ENCODE measurements around the gene MRAS.

MRAS gene

GRCh38 chr3:138344754-138345153 is 3.6 kb upstream of the MRAS start:
- no peak for FAIRE-seq

- no peak for FAIRE-seq
These were observed 668 bp downstream of the MRAS start for GRCh38 chr3:138348754-138349739.

- no peak for FAIRE-seq
These were observed 1.7 kb downstream of the MRAS start for GRCh38 chr3:138349926-138350665.

- no peak for FAIRE-seq
These were observed 2.8 kb downstream of the MRAS start for GRCh38 chr3:138351151-138351550.

GRCh38 chr3:138351916-138352550 is 3.7 kb downstream of the MRAS start:
- no peak for FAIRE-seq

- no peak for FAIRE-seq
These were observed 6.0 kb downstream of the MRAS start for GRCh38 chr3:138354376-138354775.

GRCh38 chr3:138355071-138355470 is 6.7 kb downstream of the MRAS start:
- no peak for FAIRE-seq

DNA sequence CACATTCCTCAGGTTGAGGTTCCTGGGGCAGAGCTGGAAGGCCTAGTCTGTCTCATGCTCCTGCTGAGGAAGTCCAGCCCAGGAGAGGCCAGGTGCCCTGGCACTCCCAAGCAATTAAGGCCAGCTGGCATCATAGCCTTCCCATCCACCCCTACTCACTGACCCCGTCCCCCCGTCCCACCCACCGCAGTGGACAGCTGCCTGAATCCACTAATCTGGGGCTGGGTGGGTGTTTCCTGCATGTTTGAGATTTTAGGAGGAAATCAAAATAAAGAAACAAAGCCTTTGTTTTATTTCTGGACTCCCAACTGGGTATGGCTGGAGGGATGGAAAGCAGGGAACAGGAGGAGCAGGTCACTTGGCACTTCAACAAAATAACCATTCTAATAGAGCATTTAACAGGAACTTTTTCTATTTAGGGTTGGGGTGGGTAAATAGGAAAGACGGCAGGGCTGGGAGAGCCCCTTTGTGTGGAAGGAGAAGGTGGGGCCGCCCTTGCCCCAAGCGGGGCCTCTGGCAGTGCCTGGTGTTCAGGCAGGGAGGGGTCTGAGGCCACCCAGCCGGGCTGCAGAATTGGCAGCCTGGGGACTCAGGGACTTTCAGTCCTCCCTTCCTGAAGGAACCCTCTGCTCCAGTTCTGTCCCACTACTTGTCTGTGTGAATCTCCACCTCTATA is 8.5 kb downstream of the MRAS start:
- FAIRE-seq = no peak

DNA sequence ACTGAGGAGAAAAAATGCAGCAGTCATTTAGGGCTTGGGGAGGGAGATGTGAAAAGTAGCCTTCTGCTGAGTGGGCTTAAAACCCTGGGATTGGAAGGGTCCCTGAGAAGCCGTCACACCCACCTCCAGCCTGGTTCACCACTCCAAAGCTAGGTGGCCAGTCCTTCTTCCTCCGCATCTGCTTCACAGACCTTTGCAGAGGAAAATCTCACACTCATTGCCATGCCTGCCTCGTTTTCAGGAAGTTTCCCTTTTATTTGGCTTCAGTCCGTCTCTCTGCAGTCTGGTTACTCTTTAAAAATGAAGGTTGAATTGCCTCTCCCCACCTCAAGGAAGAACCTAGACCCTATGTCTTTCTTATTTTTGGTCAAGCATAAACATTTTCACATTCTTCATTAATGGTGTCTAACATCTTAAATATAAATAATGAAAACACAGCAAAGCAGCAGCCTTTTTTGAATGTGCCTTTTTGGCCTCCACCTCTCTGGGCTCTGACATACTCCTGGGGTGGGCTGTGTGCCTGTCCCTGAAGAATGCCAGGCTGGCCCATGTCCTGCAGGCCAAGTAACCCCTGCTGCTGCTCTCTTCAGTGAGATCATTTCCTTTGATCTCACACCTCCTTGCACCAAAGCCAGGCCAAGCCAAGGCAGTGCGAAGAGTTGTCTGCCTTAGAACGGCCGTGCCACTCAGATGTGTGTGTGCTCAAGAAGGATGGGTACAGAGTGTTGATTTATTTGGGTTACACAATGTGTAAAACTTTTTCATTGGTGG is 11.0 kb downstream of the MRAS start:
- no peak for FAIRE-seq

GRCh38 chr3:138359919-138360868 is 11.8 kb downstream of the MRAS start:
- FAIRE-seq = no peak

DNA sequence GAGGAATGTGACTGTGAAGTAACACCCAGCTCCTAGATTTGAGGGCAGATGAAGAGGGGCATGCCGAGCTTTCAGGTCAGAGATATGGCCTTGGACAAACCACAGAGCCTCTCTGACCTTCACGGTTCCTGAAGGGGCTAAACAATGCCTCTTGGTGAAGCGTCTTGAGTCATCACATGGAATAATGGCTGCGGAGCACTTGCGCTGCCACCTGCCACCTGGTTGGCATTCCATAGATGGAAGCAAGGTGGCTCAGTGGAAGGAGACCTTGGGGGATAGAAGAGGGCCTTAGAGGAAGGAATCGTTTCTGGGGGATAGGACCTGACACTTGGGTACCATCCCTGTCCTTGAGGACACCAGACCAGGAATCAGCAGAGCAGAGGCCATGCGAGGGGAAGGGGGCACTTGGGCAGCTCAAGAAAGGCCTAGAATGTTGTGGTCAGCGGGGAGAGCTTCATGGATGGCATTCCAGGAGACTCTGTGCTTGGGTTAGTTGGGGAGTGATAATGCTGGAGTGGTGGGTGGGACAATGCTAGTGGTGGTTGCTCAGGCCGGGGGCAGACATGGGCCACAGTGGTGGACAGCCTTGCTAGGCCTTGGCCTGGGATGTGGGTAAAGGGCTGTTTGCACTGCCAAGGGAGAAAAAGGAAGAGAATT is 12.6 kb downstream of the MRAS start:
- FAIRE-seq = no peak

DNA sequence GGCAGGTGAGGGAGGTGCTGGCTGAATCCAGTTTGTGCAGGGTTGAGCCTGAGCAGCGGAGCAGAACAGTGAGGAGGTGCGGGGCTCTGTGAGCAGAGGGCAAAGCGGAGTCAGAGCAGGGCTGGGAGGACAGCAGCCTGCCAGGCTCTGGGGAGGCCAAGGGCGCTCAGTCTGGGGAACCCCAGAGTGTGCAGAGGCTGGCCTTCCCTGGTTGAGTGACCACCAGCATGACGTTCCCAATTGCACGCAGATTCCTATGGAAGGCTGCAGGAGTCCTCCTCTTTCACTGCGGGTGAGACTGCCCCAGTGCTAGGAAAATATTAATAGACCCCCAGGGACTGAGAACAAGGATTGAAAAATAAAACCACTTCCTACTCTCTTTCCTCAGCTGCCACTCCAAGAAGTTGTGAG is 13.2 kb downstream of the MRAS start:
- no peak for FAIRE-seq

DNA sequence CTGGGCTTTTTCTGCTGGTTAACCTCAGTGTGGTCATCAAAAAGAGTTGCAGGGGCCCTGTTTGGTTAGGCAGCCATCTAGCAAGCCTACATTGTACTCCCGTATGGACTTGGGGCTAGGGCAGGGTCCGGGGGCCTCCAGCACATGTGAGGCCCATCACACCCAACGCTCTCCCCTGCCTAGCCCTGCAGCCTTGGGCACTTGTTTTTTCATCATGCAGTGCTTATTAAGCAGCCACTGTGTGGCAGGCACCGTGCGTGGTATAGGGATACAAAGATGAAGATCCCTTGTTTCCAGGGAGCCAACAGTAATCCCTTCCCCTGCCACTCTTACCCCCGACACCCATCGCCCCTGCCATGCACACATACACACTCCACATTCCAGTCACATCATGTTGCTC is 14.2 kb downstream of the MRAS start:
- no peak for FAIRE-seq

GRCh38 chr3:138363322-138363721 is 14.9 kb downstream of the MRAS start:
- no peak for FAIRE-seq

DNA sequence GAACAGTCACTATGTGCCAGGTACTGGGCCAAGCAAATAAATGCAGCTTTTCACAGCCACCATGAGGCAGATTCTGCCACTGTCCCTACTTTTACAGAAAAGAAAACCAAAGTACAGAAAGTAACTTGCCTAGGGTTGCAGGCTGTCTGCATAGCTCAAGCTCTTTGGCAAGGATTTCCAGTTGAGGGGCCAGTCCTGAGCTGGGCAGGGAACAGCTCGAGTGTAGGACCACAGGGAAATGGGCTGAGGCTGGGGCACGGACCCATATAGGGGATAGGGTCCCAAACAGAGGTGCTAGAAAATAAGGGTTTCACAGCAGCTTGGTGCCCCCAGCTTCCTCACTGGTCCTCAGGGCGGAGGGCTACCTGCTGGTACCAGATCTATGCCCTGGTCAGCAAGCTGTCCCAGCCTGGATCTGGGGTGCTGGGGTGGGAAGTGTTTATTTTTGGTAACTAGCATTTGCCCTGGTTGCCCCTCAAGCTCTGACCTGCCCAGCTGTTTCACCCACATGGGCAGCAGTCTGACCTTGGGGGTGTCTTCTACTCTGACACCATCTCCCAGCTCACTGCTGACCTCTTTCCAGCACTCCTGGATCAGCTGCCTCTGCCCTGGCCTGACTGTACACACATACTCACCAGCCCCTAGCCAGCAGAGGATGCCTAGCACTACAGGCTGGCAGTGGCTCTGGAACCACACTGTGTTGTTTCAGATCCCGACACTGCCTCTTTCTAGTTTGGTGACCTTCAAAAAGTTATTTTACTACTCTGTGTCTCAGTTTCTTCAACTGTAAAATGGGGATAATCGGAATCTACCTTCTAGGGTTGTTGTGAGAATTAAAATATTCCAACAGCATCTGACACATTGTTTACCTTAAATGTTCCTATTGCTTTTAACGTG is 16.2 kb downstream of the MRAS start:
- FAIRE-seq = no peak

DNA sequence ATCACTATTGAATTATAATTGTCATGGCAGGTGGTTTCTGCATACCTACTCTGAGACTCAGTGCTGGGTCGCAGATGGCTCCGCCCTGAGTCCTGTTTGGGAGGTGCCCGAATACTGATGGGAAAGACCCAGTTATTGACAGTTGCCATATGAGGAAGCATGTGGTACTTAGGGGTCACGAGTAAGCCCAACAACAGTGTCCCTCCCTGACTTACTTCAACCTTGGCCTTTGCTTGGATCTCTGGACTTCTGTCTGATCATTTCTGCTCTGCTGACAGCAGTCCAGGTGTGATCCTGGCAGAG is 16.8 kb downstream of the MRAS start:
- no peak for FAIRE-seq

DNA sequence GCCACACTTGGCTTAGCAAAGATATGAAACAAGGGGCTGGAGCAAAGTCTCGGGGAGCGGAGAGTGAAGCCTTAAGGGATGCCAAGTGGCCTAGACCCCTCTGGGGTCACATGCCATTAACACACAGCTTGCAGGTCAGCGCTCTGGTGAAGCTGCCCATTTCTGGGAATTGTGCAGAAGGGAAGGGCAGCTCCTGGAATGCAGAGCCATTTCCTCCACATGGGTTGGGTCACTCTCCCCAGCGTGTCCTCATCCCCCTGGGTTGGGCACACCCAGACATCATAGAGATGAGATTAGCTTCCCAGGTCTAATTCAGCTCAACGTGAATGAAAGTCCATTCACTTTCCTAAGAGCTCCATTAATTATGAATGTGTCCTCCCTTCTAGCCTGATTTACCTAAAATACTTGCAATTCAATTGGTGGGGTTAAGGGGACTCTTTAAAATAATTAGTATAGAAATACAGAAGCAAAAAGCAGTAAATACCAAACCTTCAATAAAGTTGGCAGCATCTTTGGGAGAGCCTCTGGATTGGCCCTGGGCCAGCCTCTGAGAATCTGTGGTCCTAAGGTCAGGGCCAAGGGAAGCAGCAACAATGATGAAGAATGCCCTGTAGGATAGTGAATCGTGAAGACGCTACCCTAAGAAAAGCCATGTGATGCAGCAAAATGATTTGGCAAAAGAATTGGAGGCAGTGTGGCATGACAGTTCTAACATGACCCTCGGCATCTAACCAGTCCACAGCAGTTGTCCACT is 17.8 kb downstream of the MRAS start:
- no peak for FAIRE-seq

DNA sequence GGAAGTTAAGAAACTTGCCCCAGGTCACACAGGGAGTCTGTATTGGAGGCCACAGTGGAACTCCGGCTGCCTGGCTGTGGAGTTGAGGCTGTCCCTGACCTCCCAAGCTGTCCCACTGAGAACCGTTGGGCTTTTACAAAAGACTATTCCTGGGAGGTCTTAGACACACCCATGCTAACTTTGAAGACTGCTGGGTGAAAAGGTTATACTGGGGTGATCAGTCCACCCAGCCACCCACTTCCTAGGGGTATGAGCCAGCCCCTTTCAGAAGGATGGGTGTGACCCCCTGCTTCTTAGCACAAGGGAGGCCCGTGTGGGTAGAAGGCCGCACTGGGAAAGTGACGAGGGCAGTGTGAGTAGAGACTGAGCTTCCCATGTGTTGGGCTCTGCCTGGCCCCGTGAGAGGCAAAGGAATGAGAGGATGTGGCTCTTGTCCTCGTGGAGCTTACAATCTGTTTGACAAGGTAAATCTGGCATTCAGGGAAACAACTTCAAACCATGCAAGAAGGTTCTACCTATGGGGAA is 19.0 kb downstream of the MRAS start:
- no peak for FAIRE-seq

All from islet of Langerhans (tissue), 1 donor.